Erythroblast (primary cell): ENCODE measurements around the gene TSPAN16.

Experiments used
- GATA1 ChIP-seq: IDR thresholded peaks from 2 replicates; pipeline ENCODE4 v1.6.1; 2011; ENCODE audit warnings: low read depth, mild to moderate bottlenecking, control low read depth, low read length, moderate library complexity
- POLR2A ChIP-seq: IDR thresholded peaks from 2 replicates; pipeline ENCODE4 v1.6.1; 2011; ENCODE audit warnings: mild to moderate bottlenecking, low read length

DNA sequence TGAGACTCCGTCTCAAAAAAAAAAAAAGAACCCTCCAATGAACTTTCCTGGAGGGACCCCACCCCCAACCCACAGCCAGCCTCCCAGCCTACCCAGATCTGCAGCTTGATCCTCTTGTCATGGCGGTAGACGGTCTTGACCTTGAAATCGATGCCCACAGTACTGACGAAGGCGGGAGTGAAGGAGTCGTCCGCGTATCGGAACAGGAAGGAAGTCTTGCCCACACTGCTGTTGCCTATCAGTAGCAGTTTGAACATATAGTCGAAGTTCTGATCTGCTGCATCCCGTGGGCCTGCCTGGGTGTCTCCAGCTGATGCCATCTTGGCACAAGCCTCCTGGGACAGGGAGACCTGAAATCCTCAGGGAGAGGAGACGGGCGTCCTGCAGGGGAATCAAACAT, 41.1 kb downstream of the TSPAN16 start:
- TF ChIP-seq POLR2A (no peak), GATA1 (no peak)
